Esophagus muscularis mucosa (tissue), 4 donors: ENCODE data around the gene GDPD2. TPM values are rescaled to one million over a fixed set of nuclear protein-coding genes. Genes with fewer than 3 reads are reported as not detected.

Experiments
- DNase-seq: peaks from one replicate; pipeline ENCODE4 v3.0.0-alpha.2; 2017; ENCODE audit errors: extremely low spot score
- H3K27ac ChIP-seq, 4 donors: fragments of 200-600 bp; sonication (generic); replicated peaks in 1 of 4; 1 replicate in 3 of 4; 2 replicates in 1 of 4; pipeline ENCODE4 v1.5.1; 2016 to 2019; ENCODE audit warnings: mild to moderate bottlenecking in 1 of 4
- H3K27me3 ChIP-seq, 4 donors: fragments of 200-600 bp; sonication (generic); one replicate each; pipeline versions ENCODE4 v1.5.1 to v1.6.0; 2016 to 2019
- H3K36me3 ChIP-seq, 4 donors: fragments of 200-600 bp; sonication (generic); one replicate each; pipeline ENCODE4 v1.5.1; 2016 to 2019
- H3K4me1 ChIP-seq, 4 donors: fragments of 200-600 bp; sonication (generic); one replicate each; pipeline ENCODE4 v1.5.1; 2016 to 2019
- H3K4me3 ChIP-seq, 4 donors: fragments of 200-600 bp; sonication (generic); 1 replicate in 2 of 4; 2 replicates in 2 of 4; pipeline ENCODE4 v1.5.1; 2016 to 2019; ENCODE audit warnings: mild to moderate bottlenecking in 4 of 4, moderate library complexity in 1 of 4
- H3K9me3 ChIP-seq, 4 donors: fragments of 200-600 bp; sonication (generic); 1 replicate in 3 of 4; 2 replicates in 1 of 4; pipeline ENCODE4 v1.5.1; 2016 to 2019
- EP300 ChIP-seq: sonication (generic); formaldehyde crosslinking; IDR thresholded peaks from one replicate; pipeline ENCODE4 v1.6.1; 2017; ENCODE audit warnings: antibody characterized with exemption
- POLR2A ChIP-seq: fragments of 450-650 bp; IDR thresholded peaks from one replicate; pipeline ENCODE4 v1.6.1; 2017; ENCODE audit warnings: antibody characterized with exemption, moderate library complexity, mild to moderate bottlenecking, low read depth
- POLR2AphosphoS5 ChIP-seq, 2 donors: sonication (generic); formaldehyde crosslinking; IDR thresholded peaks; one replicate each; pipeline ENCODE4 v1.6.1; 2017; ENCODE audit warnings: antibody characterized with exemption in 2 of 2
- WGBS: methylation state at CpG from one replicate; pipeline ENCODE4 v1.1.5; 2018; 5-methylcytosine and 5-hydroxymethylcytosine counted together
- intact Hi-C: fragments of 100-400 bp; cut with DNase I; formaldehyde crosslinking; loops from one replicate; pipeline ENCODE4 v1.15.1; 2023
- total RNA-seq, 4 donors: library from RNA; depleted of rRNA; stranded (reverse); fragments of >200 nt; gene quantifications; one replicate each; pipeline versions ENCODE4 v1.1.0 to v1.2.1, GENCODE V29; 2016
- TF ChIP-seq, protein P1 (sequence below), 3 experiments: fragments of 200-600 bp in 2 of 3; fragments of 450-650 bp in 1 of 3; sonication (generic) in 2 of 3; IDR thresholded peaks; one replicate each; pipeline ENCODE4 v1.5.1; 2017 to 2019; ENCODE audit warnings: antibody characterized with exemption in 3 of 3, mild to moderate bottlenecking in 2 of 3, moderate library complexity in 1 of 3

Gene GDPD2
- total RNA-seq, 4 donors from 2014 or later = not detected

DNA sequence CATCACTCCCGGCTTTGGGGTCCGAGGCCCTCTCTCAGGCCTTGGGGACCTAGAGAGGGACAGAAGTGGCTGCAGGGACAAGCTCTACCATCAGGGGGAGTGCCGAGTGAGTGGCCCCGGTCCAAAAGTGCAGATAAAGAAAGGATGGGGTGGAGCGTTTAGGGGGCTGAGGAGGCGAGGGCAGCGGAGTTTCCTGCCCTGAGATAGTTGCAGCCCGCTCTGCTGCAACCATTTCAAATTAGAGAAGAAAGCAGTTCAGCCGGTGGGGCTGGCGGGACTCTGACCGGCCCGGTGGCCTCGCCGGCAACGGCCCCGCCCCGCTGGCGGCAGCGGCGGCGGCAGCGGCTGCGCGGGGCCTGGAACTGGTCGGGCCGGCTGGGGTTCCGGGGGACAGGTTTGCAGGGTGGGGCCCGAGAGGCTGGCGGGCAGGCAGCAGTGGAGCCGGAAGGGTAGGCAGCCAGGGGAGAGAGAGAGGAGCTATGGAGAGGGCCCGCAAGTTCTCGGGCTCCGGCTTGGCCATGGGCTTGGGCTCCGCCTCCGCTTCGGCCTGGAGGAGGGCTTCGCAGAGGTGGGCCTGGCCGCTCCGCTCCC lies 29.1 kb downstream of the GDPD2 start:
- peak overlapping the region; percentile 57 to 70 (median 66) for H3K4me3 ChIP-seq
- 18% methylated on average over 31 of the region's 39 CpGs for WGBS
- H3K36me3 ChIP-seq = no peaks in the 10 kb centered on the region
- intact Hi-C loops = no loop called here
- H3K27me3 ChIP-seq = peaks cover 0 to 10% (median 0%) of the 10 kb centered on the region in 4 donors
- peak; percentile 15 to 30 for TF ChIP-seq POLR2AphosphoS5 (IDR thresholded peaks at IDR 0.05)
- TF ChIP-seq EP300 = no peak
- no peak for TF ChIP-seq POLR2A
- TF ChIP-seq, protein P1, sequence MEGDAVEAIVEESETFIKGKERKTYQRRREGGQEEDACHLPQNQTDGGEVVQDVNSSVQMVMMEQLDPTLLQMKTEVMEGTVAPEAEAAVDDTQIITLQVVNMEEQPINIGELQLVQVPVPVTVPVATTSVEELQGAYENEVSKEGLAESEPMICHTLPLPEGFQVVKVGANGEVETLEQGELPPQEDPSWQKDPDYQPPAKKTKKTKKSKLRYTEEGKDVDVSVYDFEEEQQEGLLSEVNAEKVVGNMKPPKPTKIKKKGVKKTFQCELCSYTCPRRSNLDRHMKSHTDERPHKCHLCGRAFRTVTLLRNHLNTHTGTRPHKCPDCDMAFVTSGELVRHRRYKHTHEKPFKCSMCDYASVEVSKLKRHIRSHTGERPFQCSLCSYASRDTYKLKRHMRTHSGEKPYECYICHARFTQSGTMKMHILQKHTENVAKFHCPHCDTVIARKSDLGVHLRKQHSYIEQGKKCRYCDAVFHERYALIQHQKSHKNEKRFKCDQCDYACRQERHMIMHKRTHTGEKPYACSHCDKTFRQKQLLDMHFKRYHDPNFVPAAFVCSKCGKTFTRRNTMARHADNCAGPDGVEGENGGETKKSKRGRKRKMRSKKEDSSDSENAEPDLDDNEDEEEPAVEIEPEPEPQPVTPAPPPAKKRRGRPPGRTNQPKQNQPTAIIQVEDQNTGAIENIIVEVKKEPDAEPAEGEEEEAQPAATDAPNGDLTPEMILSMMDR (IDR thresholded peaks at IDR 0.05) = peak; percentile 59 to 73 (median 61)
- no peaks in the 10 kb centered on the region for H3K9me3 ChIP-seq
- DNase-seq = no peak
- H3K4me1 ChIP-seq = peaks cover 8 to 38% (median 27%) of the 10 kb centered on the region in 4 donors
- peak overlapping the region; percentile 56 to 73 (median 63) for H3K27ac ChIP-seq

DNA sequence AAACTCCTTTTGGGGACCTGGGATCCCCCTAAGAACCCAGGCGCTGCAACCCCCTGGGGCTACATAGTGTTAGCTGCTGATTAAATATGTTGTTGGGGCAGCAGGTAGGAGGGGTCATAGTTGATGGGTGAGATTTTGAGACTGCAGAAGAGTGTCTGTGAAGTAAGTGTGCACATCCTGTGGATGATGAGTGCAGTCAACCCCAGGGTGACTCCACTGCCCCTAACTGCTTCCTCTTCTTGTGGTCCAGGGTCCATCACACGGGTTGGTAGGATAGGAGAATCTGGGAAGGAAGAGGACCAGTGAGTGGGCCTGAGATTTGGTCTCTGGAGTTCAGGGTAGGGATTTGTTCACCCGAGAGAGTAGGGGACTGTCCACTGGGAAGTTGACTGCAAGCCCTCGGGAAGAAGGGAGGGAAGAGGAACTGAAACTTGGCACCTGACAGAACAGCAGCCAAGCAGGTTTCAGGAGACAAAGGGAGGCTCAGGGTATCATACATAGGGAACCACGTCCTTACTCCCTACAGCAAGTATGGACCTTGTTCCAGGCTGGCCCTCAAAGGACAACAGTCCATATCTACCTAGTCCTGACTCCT lies 30.0 kb downstream of the GDPD2 start:
- no peaks in the 10 kb centered on the region for H3K36me3 ChIP-seq
- H3K27ac ChIP-seq = peak overlapping the region in 1 of 4 donors; percentile 64
- peaks cover 8 to 43% (median 28%) of the 10 kb centered on the region in 4 donors for H3K4me1 ChIP-seq
- TF ChIP-seq, protein P1 (IDR thresholded peaks at IDR 0.05) = no peak
- no peak for TF ChIP-seq POLR2AphosphoS5 (IDR thresholded peaks at IDR 0.05)
- TF ChIP-seq EP300 = no peak
- TF ChIP-seq POLR2A = no peak
- H3K9me3 ChIP-seq = no peaks in the 10 kb centered on the region
- 72% methylated on average over 5 of the region's 5 CpGs for WGBS
- peak overlapping the region; percentile 57 to 70 (median 66) for H3K4me3 ChIP-seq
- H3K27me3 ChIP-seq = peaks cover 0 to 10% (median 0%) of the 10 kb centered on the region in 4 donors
- intact Hi-C loops = no loop called here
- no peak for DNase-seq

DNA sequence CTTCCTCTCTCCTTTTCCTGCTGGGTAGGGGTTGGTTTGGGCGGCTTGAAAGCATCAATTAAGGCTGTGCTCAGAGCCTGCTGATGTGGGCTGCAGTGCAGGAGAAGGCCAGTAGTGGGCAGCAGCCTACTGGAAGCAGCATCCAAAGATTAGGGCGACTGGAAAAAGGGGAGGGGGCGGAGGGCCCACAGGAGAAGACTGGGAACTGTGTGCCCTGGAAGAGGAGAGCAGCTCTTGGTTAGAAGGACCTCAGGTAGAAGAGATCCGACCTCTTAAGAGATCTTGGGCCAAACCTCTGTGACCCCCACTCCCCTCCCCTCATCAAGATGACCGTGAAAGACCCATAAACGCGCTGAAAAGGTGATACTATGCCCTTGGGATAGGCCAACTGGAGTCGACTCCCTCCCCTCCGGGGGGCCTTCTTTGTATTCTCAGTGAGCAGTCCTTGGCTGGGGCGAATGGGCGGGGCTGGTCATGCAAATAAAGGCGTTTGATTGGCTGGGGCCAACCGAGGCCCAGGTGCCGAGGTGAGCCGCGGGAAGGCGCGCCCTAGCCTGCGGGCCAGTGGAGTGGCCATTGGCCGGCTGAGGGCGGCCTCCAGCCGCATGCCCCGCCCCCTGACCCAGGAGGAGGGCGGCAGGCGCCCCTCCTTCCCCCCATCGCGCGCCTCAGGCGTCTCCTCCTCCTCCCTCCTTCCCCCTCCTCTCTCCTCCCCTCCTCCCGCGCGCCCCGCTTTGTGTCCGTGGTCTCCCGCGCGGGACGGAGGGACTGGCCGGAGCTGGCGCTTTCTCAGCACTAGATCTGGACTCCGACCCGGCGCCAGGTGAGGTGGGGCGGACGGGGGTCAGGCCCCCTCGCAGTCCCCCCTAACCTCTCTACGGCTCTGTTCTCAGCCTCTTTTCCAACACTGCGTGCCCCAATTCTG lies 31.6 kb downstream of the GDPD2 start:
- H3K27me3 ChIP-seq = peaks cover 0 to 10% (median 0%) of the 10 kb centered on the region in 4 donors
- H3K27ac ChIP-seq = peak overlapping the region; percentile 86 to 90 (median 88)
- no peak for DNase-seq
- intact Hi-C loops = loop anchor here (2.0 kb wide), 1 partner anchor 100 kb away; no protein-coding TSS in a partner anchor
- no peak for TF ChIP-seq POLR2A
- TF ChIP-seq, protein P1 (IDR thresholded peaks at IDR 0.05) = peak; percentile 79 to 88 (median 81)
- TF ChIP-seq POLR2AphosphoS5 (IDR thresholded peaks at IDR 0.05) = peak in 1 of 2 donors; percentile 47
- no peaks in the 10 kb centered on the region for H3K9me3 ChIP-seq
- H3K36me3 ChIP-seq = no peaks in the 10 kb centered on the region
- peak overlapping the region; percentile 57 to 67 (median 62) for H3K4me3 ChIP-seq
- WGBS = 32% methylated on average over 39 of the region's 48 CpGs
- H3K4me1 ChIP-seq = peaks cover 8 to 47% (median 34%) of the 10 kb centered on the region in 4 donors

DNA sequence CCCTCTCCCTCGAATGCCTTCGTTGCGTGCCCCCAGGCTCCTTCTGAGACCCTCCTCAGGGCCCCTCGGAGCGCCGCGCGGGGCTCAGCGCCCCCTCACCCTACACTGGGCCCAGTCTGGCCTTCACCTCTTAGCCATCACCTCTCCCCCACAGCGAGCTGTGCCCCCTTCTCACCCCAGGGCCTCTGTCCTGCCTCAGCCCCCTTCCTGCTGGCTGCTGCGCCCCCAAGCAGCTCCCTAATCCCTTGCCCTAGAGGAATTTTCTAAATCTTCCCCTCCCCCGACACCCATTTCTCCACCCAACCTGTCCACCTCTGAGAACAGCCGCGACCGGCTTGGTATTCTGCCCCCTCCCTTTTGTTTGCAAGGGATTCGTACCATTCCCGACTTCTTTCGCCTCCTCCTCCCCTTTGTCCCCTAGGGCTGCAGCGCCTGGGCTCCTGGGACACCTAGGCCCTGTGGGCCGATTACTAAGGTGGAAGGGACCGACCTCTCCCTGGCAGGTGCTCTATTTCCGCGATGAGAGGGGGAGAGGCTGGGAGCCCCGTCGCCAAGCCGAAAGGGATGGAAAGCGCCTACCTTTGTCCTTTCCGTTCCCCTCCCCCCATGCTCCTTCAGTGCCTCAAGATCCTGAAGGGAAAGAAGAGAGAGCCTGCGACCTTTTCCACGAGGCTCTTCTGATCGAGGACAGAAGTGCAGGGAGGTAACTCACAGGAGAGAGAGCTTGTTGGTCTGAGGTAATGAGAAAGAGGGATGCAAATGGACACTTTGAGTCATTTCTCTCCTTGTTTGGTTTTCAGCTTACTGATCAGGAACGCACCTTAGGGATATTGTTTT lies 32.5 kb downstream of the GDPD2 start:
- WGBS = 33% methylated on average over 32 of the region's 32 CpGs
- Histone ChIP-seq H3K27me3 (peaks cover 0 to 10% (median 0%) of the 10 kb centered on the region in 4 donors), H3K4me1 (peaks cover 8 to 47% (median 34%) of the 10 kb centered on the region in 4 donors), H3K27ac (peak overlapping the region; percentile 86 to 90 (median 88)), H3K36me3 (no peaks in the 10 kb centered on the region), H3K4me3 (peak overlapping the region; percentile 57 to 67 (median 62)), H3K9me3 (no peaks in the 10 kb centered on the region)
- intact Hi-C loops = loop anchor here (2.0 kb wide), 1 partner anchor 99 kb away; no protein-coding TSS in a partner anchor
- DNase-seq = no peak
- TF ChIP-seq POLR2A (no peak), POLR2AphosphoS5 (IDR thresholded peaks at IDR 0.05) (no peak), EP300 (no peak)
- TF ChIP-seq, protein P1 (IDR thresholded peaks at IDR 0.05) = no peak
